H9 (cell line): ENCODE data around the gene RAET1L. TPM values are rescaled to one million over a fixed set of nuclear protein-coding genes. Genes with fewer than 3 reads are reported as not detected.

ENCODE experiments used
- DNase-seq: peaks from one replicate; pipeline ENCODE4 v3.0.0-alpha.2; 2017
- H2AFZ ChIP-seq: one replicate; pipeline ENCODE4 v1.6.1; 2013; ENCODE audit warnings: mild to moderate bottlenecking, low read length, control low read depth, moderate library complexity
- H2AK5ac ChIP-seq: 2 replicates; pipeline ENCODE4 v1.6.1; 2013; ENCODE audit warnings: low read length, control low read depth, mixed read lengths; ENCODE audit not compliant: insufficient read length
- H2BK120ac ChIP-seq: one replicate; pipeline ENCODE4 v1.6.1; 2013; ENCODE audit warnings: low read depth, mild to moderate bottlenecking, low read length, control low read depth, inconsistent platforms; ENCODE audit not compliant: poor library complexity, severe bottlenecking
- H2BK12ac ChIP-seq: 2 replicates; pipeline ENCODE4 v1.6.1; 2013; ENCODE audit warnings: low read length, control low read depth, mixed read lengths, low read depth; ENCODE audit not compliant: insufficient read length
- H2BK15ac ChIP-seq: 2 replicates; pipeline ENCODE4 v1.6.1; 2013; ENCODE audit warnings: low read depth, low read length, control low read depth
- H2BK20ac ChIP-seq: one replicate; pipeline ENCODE4 v1.6.1; 2013; ENCODE audit warnings: low read depth, mild to moderate bottlenecking, low read length, control low read depth, inconsistent platforms; ENCODE audit not compliant: poor library complexity, severe bottlenecking
- H2BK5ac ChIP-seq: 2 replicates; pipeline ENCODE4 v1.6.1; 2013; ENCODE audit warnings: low read length, control low read depth, mixed read lengths; ENCODE audit not compliant: insufficient read length
- H3K14ac ChIP-seq: 2 replicates; pipeline ENCODE4 v1.6.1; 2013; ENCODE audit warnings: low read length, control low read depth; ENCODE audit not compliant: insufficient read depth
- H3K18ac ChIP-seq: 2 replicates; pipeline ENCODE4 v1.6.1; 2013; ENCODE audit warnings: low read depth, mild to moderate bottlenecking, mixed read lengths, low read length, control low read depth; ENCODE audit not compliant: insufficient read length
- H3K23ac ChIP-seq: 2 replicates; pipeline ENCODE4 v1.6.1; 2013; ENCODE audit warnings: low read length, control low read depth, mixed read lengths, low read depth; ENCODE audit not compliant: insufficient read length
- H3K23me2 ChIP-seq: 2 replicates; pipeline ENCODE4 v1.6.1; 2013; ENCODE audit warnings: low read depth, mild to moderate bottlenecking, mixed read lengths, low read length, control low read depth; ENCODE audit not compliant: insufficient read length, poor library complexity, severe bottlenecking
- H3K27ac ChIP-seq: 2 replicates; pipeline ENCODE4 v1.5.1; 2013; ENCODE audit warnings: low read length, control low read depth, mixed read lengths, low read depth; ENCODE audit not compliant: insufficient read length
- H3K27me3 ChIP-seq: 2 replicates; pipeline ENCODE4 v1.6.1; 2013; ENCODE audit warnings: low read length, control low read depth, inconsistent platforms; ENCODE audit not compliant: insufficient read depth
- H3K4ac ChIP-seq: 2 replicates; pipeline ENCODE4 v1.6.1; 2013; ENCODE audit warnings: low read depth, mild to moderate bottlenecking, control low read depth, inconsistent platforms, low read length, moderate library complexity
- H3K4me1 ChIP-seq: 2 replicates; pipeline ENCODE4 v1.6.1; 2013; ENCODE audit warnings: low read length, control low read depth, inconsistent platforms; ENCODE audit not compliant: insufficient read depth
- H3K4me2 ChIP-seq: 2 replicates; pipeline ENCODE4 v1.6.1; 2013; ENCODE audit warnings: low read length, control low read depth, mixed read lengths; ENCODE audit not compliant: insufficient read length, insufficient read depth
- H3K56ac ChIP-seq: 2 replicates; pipeline ENCODE4 v1.6.1; 2013; ENCODE audit warnings: low read depth, mild to moderate bottlenecking, mixed read lengths, low read length, control low read depth; ENCODE audit not compliant: insufficient read length
- H3K79me1 ChIP-seq: 2 replicates; pipeline ENCODE4 v1.6.1; 2013; ENCODE audit warnings: low read depth, mild to moderate bottlenecking, moderate library complexity, low read length, control low read depth, inconsistent platforms; ENCODE audit not compliant: insufficient read depth, poor library complexity, severe bottlenecking
- H3K79me2 ChIP-seq: 2 replicates; pipeline ENCODE4 v1.6.1; 2013; ENCODE audit warnings: low read length, control low read depth, inconsistent platforms; ENCODE audit not compliant: insufficient read depth
- H3K9ac ChIP-seq: 2 replicates; pipeline ENCODE4 v1.6.1; 2013; ENCODE audit warnings: low read length, control low read depth, mixed read lengths; ENCODE audit not compliant: insufficient read length; ENCODE audit errors: extremely low read depth
- H3K9me3 ChIP-seq: one replicate; pipeline ENCODE4 v1.6.1; 2013; ENCODE audit warnings: low read depth, low read length, inconsistent platforms; ENCODE audit not compliant: control insufficient read depth
- H3T11ph ChIP-seq: one replicate; pipeline ENCODE4 v1.6.1; 2013; ENCODE audit warnings: mild to moderate bottlenecking, low read length, control low read depth, inconsistent platforms
- H4K20me1 ChIP-seq: one replicate; pipeline ENCODE4 v1.6.1; 2013; ENCODE audit not compliant: control insufficient read depth, insufficient read length, insufficient read depth
- H4K5ac ChIP-seq: 2 replicates; pipeline ENCODE4 v1.6.1; 2013; ENCODE audit warnings: low read depth, mild to moderate bottlenecking, mixed read lengths, low read length, control low read depth; ENCODE audit not compliant: insufficient read length
- H4K8ac ChIP-seq: replicated peaks from 2 replicates; pipeline ENCODE4 v1.6.1; 2013; ENCODE audit warnings: low read length, control low read depth, mixed read lengths, low read depth; ENCODE audit not compliant: insufficient read length
- H4K91ac ChIP-seq: 2 replicates; pipeline ENCODE4 v1.6.1; 2013; ENCODE audit warnings: low read depth, mild to moderate bottlenecking, moderate library complexity, mixed read lengths, low read length, control low read depth; ENCODE audit not compliant: insufficient read length
- H3K27ac Mint-ChIP-seq, 3 experiments: 2 replicates in 2 of 3; 3 replicates in 1 of 3; pipeline ENCODE4 v1.8.0; 2020 to 2021; ENCODE audit warnings: mixed read lengths in 3 of 3, mild to moderate bottlenecking in 1 of 3, moderate library complexity in 1 of 3
- H3K27me3 Mint-ChIP-seq: 2 replicates; pipeline ENCODE4 v1.8.0; 2021; ENCODE audit warnings: low read depth, mild to moderate bottlenecking, moderate library complexity, mixed read lengths
- H3K36me3 Mint-ChIP-seq, 3 experiments: 2 replicates in 2 of 3; 3 replicates in 1 of 3; pipeline ENCODE4 v1.8.0; 2020 to 2021; ENCODE audit warnings: low read depth in 3 of 3, mixed read lengths in 3 of 3; ENCODE audit not compliant: insufficient read depth in 1 of 3
- H3K4me1 Mint-ChIP-seq, 2 experiments: 2 replicates each; pipeline ENCODE4 v1.8.0; 2020; ENCODE audit warnings: mixed read lengths in 2 of 2
- H3K4me3 Mint-ChIP-seq, 2 experiments: 2 replicates in 1 of 2; 3 replicates in 1 of 2; pipeline ENCODE4 v1.8.0; 2020 to 2021; ENCODE audit warnings: mild to moderate bottlenecking in 2 of 2, mixed read lengths in 2 of 2, moderate library complexity in 1 of 2
- H3K9me3 Mint-ChIP-seq, 2 experiments: 2 replicates in 1 of 2; 3 replicates in 1 of 2; pipeline ENCODE4 v1.8.0; 2020; ENCODE audit warnings: mild to moderate bottlenecking in 2 of 2, mixed read lengths in 2 of 2, moderate library complexity in 1 of 2
- WGBS: extraction: QIAGEN DNeasy Blood & Tissue Kit; methylation state at CpG from one replicate; pipeline ENCODE4 v1.1.7; 2013; ENCODE audit warnings: missing lambda C conversion rate, low lambda C conversion rate, mixed read lengths; ENCODE audit not compliant: insufficient read length; ENCODE audit errors: extremely low coverage; 5-methylcytosine and 5-hydroxymethylcytosine counted together
- total RNA-seq: library from RNA; stranded (reverse); gene quantifications from 2 replicates; pipeline ENCODE4 v1.2.1, GENCODE V29; 2021
- TF ChIP-seq, protein P1 (sequence below): fragments of 200-600 bp; sonication (generic); conservative IDR thresholded peaks from 3 replicates; pipeline ENCODE4 v1.8.0; 2021; ENCODE audit warnings: antibody characterized with exemption, mild to moderate bottlenecking

Gene RAET1L
- total RNA-seq, 1 experiment from 2014 or later, result not detected

- no peak for DNase-seq
- no peak overlapping the region for H2BK15ac ChIP-seq
- H2BK5ac ChIP-seq, result no peak overlapping the region
- no peak overlapping the region for H4K5ac ChIP-seq
- H2AFZ ChIP-seq, result no peak overlapping the region
- H4K20me1 ChIP-seq, result no peaks in the 10 kb centered on the region
- TF ChIP-seq, protein P1, sequence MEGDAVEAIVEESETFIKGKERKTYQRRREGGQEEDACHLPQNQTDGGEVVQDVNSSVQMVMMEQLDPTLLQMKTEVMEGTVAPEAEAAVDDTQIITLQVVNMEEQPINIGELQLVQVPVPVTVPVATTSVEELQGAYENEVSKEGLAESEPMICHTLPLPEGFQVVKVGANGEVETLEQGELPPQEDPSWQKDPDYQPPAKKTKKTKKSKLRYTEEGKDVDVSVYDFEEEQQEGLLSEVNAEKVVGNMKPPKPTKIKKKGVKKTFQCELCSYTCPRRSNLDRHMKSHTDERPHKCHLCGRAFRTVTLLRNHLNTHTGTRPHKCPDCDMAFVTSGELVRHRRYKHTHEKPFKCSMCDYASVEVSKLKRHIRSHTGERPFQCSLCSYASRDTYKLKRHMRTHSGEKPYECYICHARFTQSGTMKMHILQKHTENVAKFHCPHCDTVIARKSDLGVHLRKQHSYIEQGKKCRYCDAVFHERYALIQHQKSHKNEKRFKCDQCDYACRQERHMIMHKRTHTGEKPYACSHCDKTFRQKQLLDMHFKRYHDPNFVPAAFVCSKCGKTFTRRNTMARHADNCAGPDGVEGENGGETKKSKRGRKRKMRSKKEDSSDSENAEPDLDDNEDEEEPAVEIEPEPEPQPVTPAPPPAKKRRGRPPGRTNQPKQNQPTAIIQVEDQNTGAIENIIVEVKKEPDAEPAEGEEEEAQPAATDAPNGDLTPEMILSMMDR, result no peak
- no peak overlapping the region for H3K27ac ChIP-seq
- WGBS, result no CpG with 5 or more reads among the region's 3 CpGs
- no peak overlapping the region for H4K91ac ChIP-seq
- H3K23ac ChIP-seq, result no peak overlapping the region
- H3K9ac ChIP-seq, result no peak overlapping the region
- H2BK12ac ChIP-seq, result no peak overlapping the region
- no peak overlapping the region for H2AK5ac ChIP-seq
- no peaks in the 10 kb centered on the region for H3K36me3 Mint-ChIP-seq
- H3K9me3 Mint-ChIP-seq, result no peaks in the 10 kb centered on the region
- H3K79me2 ChIP-seq, result no peaks in the 10 kb centered on the region
- no peak overlapping the region for H3K4me3 Mint-ChIP-seq
- peaks cover 6 to 9% of the 10 kb centered on the region in 2 experiments; a peak in 3 of 4 replicates for H3K4me1 Mint-ChIP-seq
- H3T11ph ChIP-seq, result no peak overlapping the region
- H3K27ac Mint-ChIP-seq, result no peak overlapping the region
- no peak overlapping the region for H3K4ac ChIP-seq
- no peaks in the 10 kb centered on the region for H3K79me1 ChIP-seq
- H3K27me3 Mint-ChIP-seq, result peaks cover 57% of the 10 kb centered on the region
- no peaks in the 10 kb centered on the region for H3K4me1 ChIP-seq
- no peaks in the 10 kb centered on the region for H3K9me3 ChIP-seq
- H2BK20ac ChIP-seq, result no peak overlapping the region
- no peak overlapping the region for H3K56ac ChIP-seq
- H3K27me3 ChIP-seq, result peaks cover 10% of the 10 kb centered on the region; the same call in 1 of the 2 replicates
- no peak overlapping the region for H2BK120ac ChIP-seq
- H3K23me2 ChIP-seq, result no peaks in the 10 kb centered on the region
- H3K14ac ChIP-seq, result no peak overlapping the region
- no peak overlapping the region for H3K4me2 ChIP-seq
- no peak overlapping the region for H3K18ac ChIP-seq
- no peak overlapping the region for H4K8ac ChIP-seq
Observed at GRCh38 chr6:150030611-150031010, 5.3 kb upstream of the RAET1L start.
